CD14-positive monocyte (primary cell): ENCODE measurements around the gene CTBP2. TPM values are rescaled to one million over a fixed set of nuclear protein-coding genes. Genes with fewer than 3 reads are reported as not detected.

Experiments
- DNase-seq, 3 donors: peaks; one replicate each; pipeline ENCODE4 v3.0.0-alpha.2; 2011 to 2022
- H2AFZ ChIP-seq: 2 replicates; pipeline ENCODE4 v1.6.0; 2012; ENCODE audit warnings: mild to moderate bottlenecking, low read depth, low read length, inconsistent platforms; ENCODE audit not compliant: insufficient read depth, poor library complexity, severe bottlenecking
- H3K27ac ChIP-seq, 2 donors: 1 replicate in 1 of 2; 2 replicates in 1 of 2; pipeline ENCODE4 v1.5.1; 2012 to 2013; ENCODE audit warnings: low read length in 2 of 2, control low read depth in 1 of 2, inconsistent platforms in 1 of 2, low read depth in 1 of 2, mild to moderate bottlenecking in 1 of 2
- H3K27me3 ChIP-seq, 2 donors: one replicate each; pipeline versions ENCODE4 v1.6.0 to v1.6.1; 2011 to 2013; ENCODE audit warnings: low read length in 2 of 2; ENCODE audit not compliant: control insufficient read depth in 2 of 2, insufficient read depth in 2 of 2
- H3K36me3 ChIP-seq, 2 donors: replicated peaks in 1 of 2; 1 replicate in 1 of 2; 2 replicates in 1 of 2; pipeline versions ENCODE4 v1.5.1 to v1.6.1; 2012 to 2013; ENCODE audit warnings: low read length in 2 of 2, control low read depth in 1 of 2, inconsistent platforms in 1 of 2, mild to moderate bottlenecking in 1 of 2; ENCODE audit not compliant: insufficient read depth in 2 of 2, control insufficient read depth in 1 of 2
- H3K4me1 ChIP-seq, 2 donors: 1 replicate in 1 of 2; 2 replicates in 1 of 2; pipeline versions ENCODE4 v1.5.1 to v1.6.1; 2012 to 2013; ENCODE audit warnings: low read length in 2 of 2, control low read depth in 1 of 2, inconsistent platforms in 1 of 2, mild to moderate bottlenecking in 1 of 2, moderate library complexity in 1 of 2; ENCODE audit not compliant: insufficient read depth in 2 of 2, control insufficient read depth in 1 of 2
- H3K4me2 ChIP-seq: replicated peaks from 2 replicates; pipeline ENCODE3; 2012; ENCODE audit warnings: low read length, moderate library complexity, mild to moderate bottlenecking; ENCODE audit not compliant: poor library complexity, severe bottlenecking; ENCODE audit errors: extremely low read depth
- H3K4me3 ChIP-seq, 3 experiments: fragments of 200-600 bp in 1 of 3; sonication (generic) in 1 of 3; replicated peaks in 1 of 3; 1 replicate in 2 of 3; 2 replicates in 1 of 3; pipeline ENCODE4 v1.5.1; 2011 to 2013; ENCODE audit warnings: low read length in 3 of 3, mild to moderate bottlenecking in 3 of 3, control low read depth in 2 of 3, low read depth in 2 of 3, inconsistent platforms in 1 of 3, moderate library complexity in 1 of 3
- H3K79me2 ChIP-seq: 2 replicates; pipeline ENCODE4 v1.6.0; 2012; ENCODE audit warnings: mild to moderate bottlenecking, control low read depth, inconsistent platforms, low read length, moderate library complexity; ENCODE audit not compliant: insufficient read depth
- H3K9ac ChIP-seq: 2 replicates; pipeline ENCODE4 v1.6.0; 2017; ENCODE audit warnings: low read length, mild to moderate bottlenecking; ENCODE audit not compliant: insufficient read depth, poor library complexity, severe bottlenecking
- H3K9me3 ChIP-seq, 2 donors: replicated peaks in 1 of 2; 1 replicate in 1 of 2; 2 replicates in 1 of 2; pipeline versions ENCODE4 v1.5.1 to v1.6.1; 2012 to 2013; ENCODE audit warnings: low read length in 2 of 2, control low read depth in 1 of 2; ENCODE audit not compliant: control insufficient read depth in 1 of 2, insufficient read depth in 1 of 2
- H4K20me1 ChIP-seq: 2 replicates; pipeline ENCODE4 v1.6.0; 2012; ENCODE audit warnings: mild to moderate bottlenecking, low read length, control low read depth, moderate library complexity; ENCODE audit not compliant: insufficient read depth
- H3K27ac Mint-ChIP-seq, 7 donors: one replicate each; pipeline ENCODE4 v1.8.0; 2020; ENCODE audit warnings: mild to moderate bottlenecking in 7 of 7, mixed read lengths in 7 of 7, moderate library complexity in 6 of 7, inconsistent platforms in 2 of 7
- H3K27me3 Mint-ChIP-seq, 3 donors: one replicate each; pipeline ENCODE4 v1.8.0; 2021 to 2022; ENCODE audit warnings: low read depth in 3 of 3, mild to moderate bottlenecking in 3 of 3, mixed read lengths in 3 of 3, moderate library complexity in 3 of 3, inconsistent platforms in 1 of 3
- H3K36me3 Mint-ChIP-seq, 2 donors: one replicate each; pipeline ENCODE4 v1.8.0; 2020; ENCODE audit warnings: mixed read lengths in 2 of 2, inconsistent platforms in 1 of 2, mild to moderate bottlenecking in 1 of 2
- H3K4me1 Mint-ChIP-seq: one replicate; pipeline ENCODE4 v1.8.0; 2020; ENCODE audit warnings: mild to moderate bottlenecking, mixed read lengths
- H3K4me3 Mint-ChIP-seq, 2 donors: one replicate each; pipeline ENCODE4 v1.8.0; 2020; ENCODE audit warnings: mild to moderate bottlenecking in 2 of 2, mixed read lengths in 2 of 2, moderate library complexity in 1 of 2
- H3K9me3 Mint-ChIP-seq, 7 donors: one replicate each; pipeline ENCODE4 v1.8.0; 2020 to 2022; ENCODE audit warnings: mixed read lengths in 7 of 7, mild to moderate bottlenecking in 6 of 7, moderate library complexity in 6 of 7, inconsistent platforms in 2 of 7
- CTCF ChIP-seq: fragments of 200-600 bp; IDR thresholded peaks from one replicate; pipeline ENCODE4 v1.8.0; 2022; ENCODE audit warnings: antibody characterized with exemption, mild to moderate bottlenecking
- WGBS: methylation state at CpG from one replicate; pipeline ENCODE4 v1.1.5; 2013; ENCODE audit warnings: missing lambda C conversion rate; ENCODE audit not compliant: insufficient coverage; 5-methylcytosine and 5-hydroxymethylcytosine counted together
- intact Hi-C, 2 donors: fragments of 100-400 bp; cut with micrococcal nuclease; formaldehyde crosslinking; loops; one replicate each; pipeline versions ENCODE4 v1.15.0 to v1.15.1; 2023
- polyA plus RNA-seq, 3 donors: library from polyadenylated mRNA; depleted of rRNA in 1 of 3; unstranded in 2 of 3; stranded (reverse) in 1 of 3; fragments of 300-500 nt in 2 of 3; fragments of >200 nt in 1 of 3; fragmentation: Illumina TruSeq in 2 of 3; gene quantifications; 1 replicate in 2 of 3; 2 replicates in 1 of 3; pipeline ENCODE4 v1.2.3, GENCODE V29; 2012 to 2021

CTBP2 gene
- polyA plus RNA-seq, 3 donors: 40.9 to 87.1 (median 41.1) TPM

- no peaks in the 10 kb centered on the region for H3K9me3 ChIP-seq
- no peak overlapping the region for H3K4me3 Mint-ChIP-seq
- no peak overlapping the region for H3K27ac Mint-ChIP-seq
- H3K36me3 Mint-ChIP-seq: no peaks in the 10 kb centered on the region
- no peak overlapping the region for H3K9ac ChIP-seq
- WGBS: 94% methylated on average over 2 of the region's 2 CpGs
- intact Hi-C loops: no loop called here
- H3K4me2 ChIP-seq: no peak overlapping the region
- no peak overlapping the region for H2AFZ ChIP-seq
- peaks cover 0 to 2% (median 0%) of the 10 kb centered on the region in 7 donors for H3K9me3 Mint-ChIP-seq
- H3K79me2 ChIP-seq: no peaks in the 10 kb centered on the region
- no peak for TF ChIP-seq CTCF
- no peaks in the 10 kb centered on the region for H4K20me1 ChIP-seq
- DNase-seq: no peak
- H3K4me3 ChIP-seq: no peak overlapping the region
- no peaks in the 10 kb centered on the region for H3K27me3 ChIP-seq
- no peak overlapping the region for H3K27ac ChIP-seq
- no peaks in the 10 kb centered on the region for H3K4me1 Mint-ChIP-seq
- no peaks in the 10 kb centered on the region for H3K4me1 ChIP-seq
- no peaks in the 10 kb centered on the region for H3K36me3 ChIP-seq
- H3K27me3 Mint-ChIP-seq: peaks cover 11 to 15% (median 13%) of the 10 kb centered on the region in 3 donors
These were observed 45.1 kb upstream of the CTBP2 start for GRCh38 chr10:125205431-125205830.

DNA sequence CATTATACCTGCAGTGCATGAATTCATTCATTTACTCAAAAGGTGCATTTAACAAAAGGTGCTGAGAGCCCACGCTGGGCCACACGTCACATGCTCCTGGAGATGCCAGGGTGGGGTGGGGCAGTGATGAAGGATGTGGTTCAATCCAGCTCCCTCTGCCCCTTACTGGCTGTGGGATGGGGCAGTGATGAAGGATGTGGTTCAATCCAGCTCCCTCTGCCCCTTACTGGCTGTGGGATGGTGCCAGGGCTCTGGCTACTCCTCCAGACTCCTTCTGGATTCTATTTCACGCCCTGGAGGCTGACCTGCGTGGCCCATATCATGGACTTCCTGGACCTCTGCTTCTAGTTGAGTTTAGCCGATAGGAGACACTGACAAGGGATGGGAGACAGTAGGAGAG is 44.0 kb upstream of the CTBP2 start:
- Histone ChIP-seq H3K9ac (no peak overlapping the region), H3K4me1 (no peaks in the 10 kb centered on the region), H2AFZ (no peak overlapping the region), H3K27me3 (peaks cover 0 to 6% of the 10 kb centered on the region in 2 donors), H3K79me2 (no peaks in the 10 kb centered on the region), H3K4me3 (no peak overlapping the region), H3K36me3 (no peaks in the 10 kb centered on the region), H3K27ac (no peak overlapping the region), H4K20me1 (no peaks in the 10 kb centered on the region), H3K9me3 (no peaks in the 10 kb centered on the region), H3K4me2 (no peak overlapping the region)
- Mint-ChIP-seq H3K9me3 (peaks cover 0 to 2% (median 0%) of the 10 kb centered on the region in 7 donors), H3K4me3 (no peak overlapping the region), H3K36me3 (no peaks in the 10 kb centered on the region), H3K4me1 (no peaks in the 10 kb centered on the region), H3K27ac (no peak overlapping the region), H3K27me3 (peaks cover 12 to 22% (median 16%) of the 10 kb centered on the region in 3 donors)
- 82% methylated on average over 2 of the region's 5 CpGs for WGBS
- DNase-seq: no peak
- no peak for TF ChIP-seq CTCF
- intact Hi-C loops: no loop called here
